GM19025 (cell line): ENCODE data around the gene RECK.
"Not testable (repeated sequence)": the region's sequence is repeated elsewhere in the genome, so short reads cannot be mapped to it uniquely, and the experiment has no call there.

ENCODE experiments used
- ATAC-seq: cut with Tn5 transposase; IDR thresholded peaks from one replicate; pipeline ENCODE4 v1.9.1; 2021; ENCODE audit warnings: mild to moderate bottlenecking, low read depth, moderate library complexity; ENCODE audit not compliant: unreplicated experiment

RECK gene, protein sequence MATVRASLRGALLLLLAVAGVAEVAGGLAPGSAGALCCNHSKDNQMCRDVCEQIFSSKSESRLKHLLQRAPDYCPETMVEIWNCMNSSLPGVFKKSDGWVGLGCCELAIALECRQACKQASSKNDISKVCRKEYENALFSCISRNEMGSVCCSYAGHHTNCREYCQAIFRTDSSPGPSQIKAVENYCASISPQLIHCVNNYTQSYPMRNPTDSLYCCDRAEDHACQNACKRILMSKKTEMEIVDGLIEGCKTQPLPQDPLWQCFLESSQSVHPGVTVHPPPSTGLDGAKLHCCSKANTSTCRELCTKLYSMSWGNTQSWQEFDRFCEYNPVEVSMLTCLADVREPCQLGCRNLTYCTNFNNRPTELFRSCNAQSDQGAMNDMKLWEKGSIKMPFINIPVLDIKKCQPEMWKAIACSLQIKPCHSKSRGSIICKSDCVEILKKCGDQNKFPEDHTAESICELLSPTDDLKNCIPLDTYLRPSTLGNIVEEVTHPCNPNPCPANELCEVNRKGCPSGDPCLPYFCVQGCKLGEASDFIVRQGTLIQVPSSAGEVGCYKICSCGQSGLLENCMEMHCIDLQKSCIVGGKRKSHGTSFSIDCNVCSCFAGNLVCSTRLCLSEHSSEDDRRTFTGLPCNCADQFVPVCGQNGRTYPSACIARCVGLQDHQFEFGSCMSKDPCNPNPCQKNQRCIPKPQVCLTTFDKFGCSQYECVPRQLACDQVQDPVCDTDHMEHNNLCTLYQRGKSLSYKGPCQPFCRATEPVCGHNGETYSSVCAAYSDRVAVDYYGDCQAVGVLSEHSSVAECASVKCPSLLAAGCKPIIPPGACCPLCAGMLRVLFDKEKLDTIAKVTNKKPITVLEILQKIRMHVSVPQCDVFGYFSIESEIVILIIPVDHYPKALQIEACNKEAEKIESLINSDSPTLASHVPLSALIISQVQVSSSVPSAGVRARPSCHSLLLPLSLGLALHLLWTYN

DNA sequence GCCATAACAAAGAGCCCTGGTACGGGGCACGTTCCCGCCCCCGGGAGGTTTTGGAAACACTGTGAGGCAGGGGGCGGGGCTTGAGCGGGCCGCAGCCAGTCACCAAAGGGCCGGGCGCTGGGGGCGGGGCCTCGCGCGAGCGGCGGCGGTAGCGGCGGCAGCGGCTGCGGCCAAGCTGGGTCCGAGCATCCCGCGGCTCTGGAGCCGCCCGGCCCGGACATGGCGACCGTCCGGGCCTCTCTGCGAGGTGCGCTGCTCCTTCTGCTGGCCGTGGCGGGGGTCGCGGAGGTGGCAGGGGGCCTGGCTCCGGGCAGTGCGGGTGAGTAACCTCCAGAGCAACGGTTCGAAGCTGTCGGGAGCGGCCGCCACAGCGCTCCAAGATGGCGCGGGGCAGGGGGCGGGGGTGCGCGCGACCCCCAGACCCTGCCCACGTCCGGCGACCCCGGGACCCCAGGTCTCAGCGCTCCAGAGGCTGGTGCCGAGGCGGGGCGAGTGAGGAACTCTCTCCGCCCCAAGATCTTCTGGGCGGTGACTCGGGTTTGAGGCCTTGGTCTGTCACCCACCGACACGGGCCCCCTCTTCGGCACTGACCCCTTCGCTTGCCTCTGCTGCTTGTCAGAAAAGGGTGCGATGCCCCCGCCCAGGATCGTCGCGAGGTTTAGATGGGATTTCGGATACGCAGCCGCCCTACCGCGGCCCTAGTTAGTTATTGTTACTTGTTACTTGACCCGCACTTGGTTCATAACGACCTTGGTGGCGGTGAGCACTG is at the start of gene RECK:
TSS of gene RECK (plus strand) at position 134 of the 769 bp plus-strand sequence. CDS start at position 220, 86 bp downstream.
- peak; percentile 94 for ATAC-seq

DNA sequence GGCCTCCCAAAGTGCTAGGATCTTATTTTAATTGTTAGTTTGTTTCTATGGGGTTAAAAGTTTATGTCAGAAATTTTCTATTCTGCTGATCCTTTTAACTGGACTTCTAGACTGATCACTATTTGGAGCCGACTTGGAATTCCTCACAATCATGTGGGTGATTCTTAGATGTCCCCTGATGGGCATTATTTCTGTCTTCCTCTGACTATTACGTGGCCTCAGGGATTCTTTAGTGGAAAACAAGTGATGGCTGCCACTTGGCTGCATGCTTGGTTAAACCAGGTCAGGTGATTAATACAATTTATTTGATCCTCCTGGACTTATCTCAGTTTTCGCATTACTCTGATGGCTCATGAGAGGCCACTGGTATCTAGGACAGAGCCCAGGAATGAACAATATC is 46.6 kb upstream of the RECK start:
- ATAC-seq, result no peak

DNA sequence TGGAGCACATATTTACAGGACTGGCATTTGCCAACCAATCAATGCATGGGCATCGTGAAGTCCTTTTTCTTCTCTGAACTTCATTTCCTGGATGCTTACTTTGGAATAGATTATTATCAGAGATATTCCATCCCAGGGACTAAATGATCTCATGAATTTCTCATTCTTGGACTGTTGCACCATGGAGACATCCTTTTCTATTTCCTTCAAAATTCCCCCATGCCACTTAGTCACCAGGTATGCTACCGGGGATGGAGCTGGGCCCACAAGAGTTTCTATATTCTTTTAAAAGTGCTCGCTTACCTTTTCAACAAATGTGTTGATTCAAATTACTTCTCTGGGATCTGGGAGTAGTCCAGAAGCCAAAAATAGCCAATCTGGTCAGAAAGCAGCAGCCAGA is 43.6 kb upstream of the RECK start:
- ATAC-seq, result not testable (repeated sequence)

DNA sequence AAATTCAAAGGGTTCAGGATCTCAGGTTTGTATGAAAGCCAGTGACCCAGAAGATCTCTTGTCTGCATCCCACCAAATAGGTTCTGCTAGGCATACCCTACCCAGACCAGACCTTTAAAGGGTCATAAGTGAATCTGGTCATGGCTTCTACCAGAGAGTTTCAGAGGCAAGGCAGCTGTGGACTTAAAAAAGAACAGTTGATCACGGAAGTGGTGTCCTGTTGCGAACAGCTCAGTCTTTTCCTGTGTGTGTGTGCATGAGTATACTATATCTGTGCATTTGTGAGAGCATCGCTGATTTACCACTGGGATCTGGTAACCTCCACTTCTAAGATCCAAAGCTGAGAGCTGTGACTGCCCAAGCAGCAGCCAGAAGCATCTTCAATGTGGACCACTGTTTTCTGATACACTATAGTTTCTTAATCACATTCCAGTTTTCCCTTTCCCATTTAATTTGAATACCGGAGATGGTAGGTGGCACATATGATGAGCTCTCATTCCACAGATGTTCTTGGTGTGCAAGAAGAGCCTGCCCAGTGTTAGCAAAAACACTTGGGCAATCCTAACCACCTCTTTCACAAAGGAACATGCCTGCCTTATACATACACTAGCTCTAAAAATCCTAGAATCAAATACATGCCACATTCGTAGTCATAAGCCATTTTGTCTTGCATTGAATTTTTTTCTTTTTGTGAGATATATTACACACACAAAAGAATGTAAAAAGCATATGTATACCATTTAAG is 42.6 kb upstream of the RECK start:
- ATAC-seq, result no peak

DNA sequence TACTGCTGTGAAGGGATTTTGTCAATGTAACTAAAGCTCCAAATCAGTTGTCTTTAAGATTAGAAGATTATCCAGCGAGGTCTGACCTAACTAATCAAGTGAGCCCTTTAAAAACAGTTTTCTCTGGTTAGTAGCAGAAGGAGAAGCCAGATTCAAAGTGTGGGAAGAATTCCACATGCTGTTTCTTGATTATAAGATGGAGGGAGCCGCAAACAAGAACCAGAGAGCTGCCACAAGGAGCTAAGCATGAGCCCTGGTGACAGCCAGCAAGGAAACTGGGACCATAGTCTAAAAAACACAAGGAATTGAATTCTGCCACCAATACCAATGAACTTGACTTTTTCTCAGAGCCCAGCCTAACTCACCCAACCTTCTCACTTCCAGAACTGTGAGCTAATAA is 41.8 kb upstream of the RECK start:
- no peak for ATAC-seq

DNA sequence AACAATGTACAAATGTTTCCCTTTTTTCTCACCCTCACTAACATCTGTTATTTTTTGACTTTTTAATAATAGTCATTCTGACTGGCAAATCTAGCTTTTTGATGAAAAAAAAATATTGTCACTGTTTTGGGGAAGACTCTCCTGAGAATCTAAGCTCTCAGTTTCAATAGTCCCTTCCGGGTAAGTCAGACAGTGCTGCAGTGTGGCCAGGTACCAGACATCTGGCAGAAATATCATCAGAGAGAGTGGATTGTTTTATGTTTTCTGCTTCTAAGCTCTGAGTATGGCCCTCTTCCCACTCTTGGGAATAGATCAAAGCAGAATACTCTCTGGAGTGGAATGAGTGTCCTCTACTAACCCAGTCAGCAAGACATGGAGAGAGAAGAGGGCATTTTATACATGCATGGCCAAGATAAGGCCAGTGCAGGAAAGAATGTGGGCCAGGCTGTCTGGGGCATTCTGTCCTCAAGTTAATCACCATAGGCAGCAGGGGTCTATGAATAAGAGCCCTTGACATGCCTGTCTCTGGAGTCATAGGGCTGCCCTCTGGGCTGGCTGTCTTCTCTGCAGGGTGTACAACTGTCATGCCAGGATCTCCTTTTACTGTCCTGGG is 40.2 kb upstream of the RECK start:
- no peak for ATAC-seq

DNA sequence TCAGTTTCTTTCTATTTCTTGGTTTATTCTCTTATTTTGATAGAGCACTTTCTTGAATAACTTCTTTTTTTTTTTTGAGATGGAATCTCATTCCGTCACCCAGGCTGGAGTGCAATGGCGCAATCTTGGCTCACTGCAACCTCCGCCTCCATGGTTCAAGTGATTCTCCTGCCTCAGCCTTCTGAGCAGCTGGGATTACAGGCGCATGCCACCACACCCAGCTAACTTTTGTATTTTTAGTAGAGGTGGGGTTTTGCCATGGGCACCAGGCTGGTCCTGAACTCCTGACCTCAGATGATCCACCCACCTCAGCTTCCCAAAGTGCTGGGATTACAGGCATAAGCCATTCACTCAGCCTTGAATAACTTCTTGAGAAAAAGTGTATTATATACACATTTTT is 39.7 kb upstream of the RECK start:
- not testable (repeated sequence) for ATAC-seq

DNA sequence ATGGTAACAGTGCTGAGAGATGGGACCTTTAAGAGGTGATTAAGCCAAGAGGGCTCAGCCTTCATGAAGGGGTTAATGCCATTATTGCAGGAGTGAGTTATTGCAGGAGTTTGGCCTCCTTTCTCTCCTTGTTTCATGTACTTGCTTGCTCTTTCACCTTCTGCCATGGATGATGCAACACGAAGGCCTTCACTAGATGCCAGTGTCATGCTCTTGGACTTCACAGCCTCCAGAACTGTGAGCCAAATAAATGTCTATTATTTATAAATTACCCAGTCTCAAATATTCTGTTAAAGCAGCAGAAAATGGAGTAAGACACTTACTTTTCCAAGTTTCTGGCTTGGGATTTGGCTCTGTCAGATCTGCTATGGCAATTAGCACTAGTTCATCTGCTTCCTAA is 38.4 kb upstream of the RECK start:
- no peak for ATAC-seq

DNA sequence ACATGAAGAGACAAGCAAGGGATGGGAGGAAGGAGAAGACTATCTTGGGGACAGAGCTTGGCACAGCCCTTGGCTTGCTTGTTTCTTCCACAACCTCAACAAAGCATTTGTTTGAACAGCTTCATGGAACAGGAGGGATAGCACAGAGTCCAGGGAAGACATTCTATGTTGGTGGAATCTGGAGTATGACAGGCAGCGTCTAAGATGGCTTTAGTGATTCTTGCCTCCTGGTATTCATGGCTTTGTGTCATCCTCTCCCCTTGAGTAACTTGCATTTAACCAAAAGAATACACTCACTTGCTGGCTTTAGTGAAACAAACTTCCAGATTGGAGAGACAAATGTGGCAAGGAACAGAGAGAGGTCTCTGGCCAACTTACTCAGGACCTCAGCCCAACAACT is 30.8 kb upstream of the RECK start:
- ATAC-seq, result no peak

DNA sequence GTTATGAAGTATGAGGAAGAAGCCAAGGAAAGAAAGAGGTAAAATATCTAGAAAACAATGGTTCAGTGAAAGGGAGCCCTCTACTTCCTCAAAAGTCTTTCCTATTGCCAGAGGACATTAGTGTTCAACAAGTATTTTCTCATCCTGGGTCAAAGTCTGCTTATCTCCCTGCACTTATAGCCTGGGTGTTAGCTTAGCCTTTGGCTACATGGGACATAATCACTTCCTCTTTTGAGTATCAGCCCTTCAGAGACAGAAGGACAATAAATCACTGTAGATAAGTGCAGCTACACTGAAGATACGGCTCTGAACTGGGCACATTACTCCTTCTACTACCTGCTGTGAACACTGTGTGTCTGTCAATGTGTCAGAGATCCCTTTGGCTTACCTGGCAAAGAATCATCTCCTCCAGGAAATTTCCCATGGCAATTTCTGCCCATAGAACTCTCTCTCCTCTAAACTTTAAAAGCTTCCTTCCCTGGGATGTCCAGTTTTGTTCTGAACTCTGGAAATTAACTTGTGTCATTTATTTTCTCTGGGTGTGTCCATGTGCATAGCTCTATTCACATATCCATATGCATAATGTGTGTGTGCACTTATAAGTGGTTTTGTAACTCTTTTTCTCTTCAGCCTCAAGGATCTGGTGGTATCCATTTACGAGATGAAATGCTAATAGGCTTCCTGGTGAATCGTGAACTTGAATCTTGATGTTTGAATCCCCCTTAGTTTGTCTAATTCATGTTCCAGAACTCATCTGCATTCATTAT is 30.0 kb upstream of the RECK start:
- no peak for ATAC-seq

DNA sequence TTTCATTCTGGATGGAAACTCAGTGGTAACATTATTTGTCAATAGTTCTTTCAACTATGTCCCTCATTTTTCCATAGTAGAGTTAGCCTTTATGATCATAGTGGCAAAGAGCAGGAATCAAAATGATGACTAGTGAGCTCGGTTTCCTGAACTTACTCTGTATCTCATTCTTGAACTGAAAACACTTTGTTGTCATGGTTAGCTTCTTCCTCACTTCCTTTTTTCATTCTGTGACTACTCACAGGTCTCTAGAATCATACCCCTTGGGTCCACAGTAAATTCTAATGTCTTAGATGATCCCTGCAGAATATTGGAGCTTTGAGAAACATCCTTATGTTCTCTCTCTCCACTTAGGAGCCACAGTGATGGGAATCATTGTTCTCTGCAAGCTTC is 29.4 kb upstream of the RECK start:
- ATAC-seq, result no peak

DNA sequence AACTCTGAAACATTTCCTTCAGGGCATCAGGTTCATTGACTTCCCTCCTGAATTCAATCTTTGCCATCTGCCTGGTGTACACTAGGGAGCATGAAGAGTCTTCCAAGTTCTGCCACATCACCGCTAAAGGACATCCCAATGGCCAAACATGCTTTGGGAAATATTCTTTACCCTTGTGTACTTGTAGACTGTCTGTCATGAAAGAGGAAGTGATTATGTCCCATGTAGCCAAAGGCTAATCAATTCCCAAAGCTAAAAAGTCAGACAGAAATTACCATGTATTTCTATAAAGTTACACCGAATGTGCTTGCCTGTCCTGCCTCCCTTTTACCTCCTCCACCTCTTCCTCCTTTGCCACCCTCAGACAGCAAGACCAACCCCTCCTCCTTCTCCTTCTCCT is 28.9 kb upstream of the RECK start:
- no peak for ATAC-seq

DNA sequence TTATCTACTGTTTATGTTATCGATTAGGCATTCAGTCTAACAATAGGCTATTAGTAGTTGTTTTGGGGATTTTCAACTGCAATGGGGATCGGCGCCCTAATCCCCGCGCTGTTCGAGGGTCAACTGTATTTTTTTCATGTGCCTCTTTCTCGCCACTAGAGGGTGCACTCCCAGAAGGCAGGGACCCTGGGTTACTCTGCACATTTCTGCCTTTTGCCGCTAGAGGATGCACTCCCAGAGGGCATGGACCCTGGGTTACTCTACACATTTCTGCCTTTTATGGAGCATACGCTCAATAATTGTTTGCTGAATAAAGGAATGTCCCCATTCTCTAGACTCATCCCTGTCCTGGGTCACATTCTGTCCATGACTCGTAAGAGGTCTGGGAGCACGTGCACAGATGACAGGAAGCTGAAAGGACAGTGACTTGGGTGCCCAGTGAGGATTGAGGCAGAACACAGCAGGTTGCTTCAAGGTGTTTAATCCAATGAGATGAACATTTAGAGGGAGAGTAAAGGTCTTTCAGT is 27.9 kb upstream of the RECK start:
- ATAC-seq, result no peak

DNA sequence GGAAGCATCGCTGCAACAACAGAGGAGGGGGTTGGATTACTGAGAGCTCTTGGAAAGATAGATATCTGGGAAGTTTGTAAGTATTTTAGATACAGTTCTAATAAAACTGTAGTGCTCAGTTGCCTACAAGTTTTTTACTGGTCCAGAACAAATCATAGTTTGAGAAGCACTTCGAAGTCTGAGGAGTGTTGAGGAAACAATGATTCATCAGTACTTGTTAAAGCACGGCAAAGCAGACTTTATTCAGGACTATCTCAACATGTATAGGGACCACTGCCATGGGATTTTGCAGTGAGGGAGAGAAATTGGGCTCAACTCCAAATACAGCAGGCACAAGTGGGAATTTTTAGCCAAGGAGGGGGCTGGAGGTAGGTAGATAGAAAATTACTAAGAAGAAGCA is 25.3 kb upstream of the RECK start:
- no peak for ATAC-seq

DNA sequence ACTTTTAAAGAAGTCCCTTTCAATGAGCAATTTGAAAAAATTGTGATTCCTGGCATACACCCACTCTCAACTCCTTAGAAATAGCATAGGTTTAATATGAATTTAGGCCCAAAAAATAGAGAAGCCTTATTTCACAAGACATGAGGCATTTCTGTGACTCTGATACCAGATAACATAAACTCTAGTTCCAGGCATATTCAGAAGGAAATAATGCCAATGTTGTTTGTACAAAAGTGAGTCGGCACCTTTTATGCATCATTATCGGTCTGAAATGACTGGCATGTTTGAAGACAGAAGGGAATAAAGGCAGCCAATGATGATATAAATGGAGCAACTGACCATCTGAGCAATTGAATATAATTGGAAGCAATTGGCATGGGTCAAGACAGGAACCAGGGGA is 19.4 kb upstream of the RECK start:
- no peak for ATAC-seq

DNA sequence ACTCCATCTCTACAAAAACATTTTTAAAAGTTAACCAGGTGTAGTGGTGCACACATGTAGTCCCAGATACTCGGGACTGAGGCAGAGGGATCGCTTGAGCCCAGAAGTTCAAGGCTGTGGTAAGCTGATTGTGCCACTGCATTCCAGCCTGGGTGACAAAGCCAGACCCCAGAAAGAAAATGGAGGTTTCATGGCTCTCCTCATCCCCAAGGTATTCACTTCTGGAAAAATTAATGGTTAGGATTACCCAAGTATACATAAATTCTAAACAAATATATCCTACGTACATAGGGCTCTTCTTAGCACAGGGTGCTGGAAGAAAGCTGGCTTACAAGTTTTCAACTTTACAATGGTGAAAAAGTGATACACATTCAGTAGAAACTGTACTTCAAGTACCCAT is 18.6 kb upstream of the RECK start:
- ATAC-seq, result no peak

DNA sequence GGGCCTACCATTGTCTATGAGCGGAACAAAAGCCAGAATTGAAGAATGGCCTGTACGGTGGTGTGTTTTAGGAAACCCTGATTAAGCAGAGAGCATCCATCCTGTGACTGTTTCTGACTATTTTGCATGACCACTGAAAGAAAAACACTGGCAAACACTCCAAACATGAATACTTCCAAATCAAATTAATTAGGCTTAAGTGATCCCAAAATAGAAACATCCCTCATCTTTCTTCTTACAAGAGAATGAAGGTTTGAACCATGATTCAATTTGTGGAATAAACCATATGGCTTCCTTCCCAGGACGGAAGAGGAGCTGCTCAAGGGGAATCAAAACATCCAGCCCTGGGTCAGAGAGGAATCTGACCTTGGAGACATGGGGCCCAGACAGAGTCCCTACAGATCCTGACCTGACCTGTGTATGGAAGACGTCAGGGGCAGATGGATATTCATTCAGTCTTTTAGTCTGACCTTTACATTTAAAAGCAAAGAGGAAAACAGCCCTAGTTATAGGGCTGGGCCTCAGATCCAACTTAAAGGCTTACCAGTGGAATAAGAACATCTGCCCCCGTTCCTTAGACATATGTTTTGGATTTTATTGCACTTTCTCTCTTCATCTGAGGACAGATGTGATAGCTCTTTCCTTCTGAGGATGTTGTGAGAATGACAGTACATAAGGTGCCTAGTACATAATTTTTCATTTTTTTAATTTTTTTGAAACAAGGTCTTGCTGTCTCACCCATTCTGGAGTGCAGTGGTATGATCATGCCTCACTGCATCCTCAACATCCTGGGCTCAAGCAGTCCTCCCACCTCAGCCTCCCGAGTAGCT is 17.6 kb upstream of the RECK start:
- ATAC-seq, result no peak

DNA sequence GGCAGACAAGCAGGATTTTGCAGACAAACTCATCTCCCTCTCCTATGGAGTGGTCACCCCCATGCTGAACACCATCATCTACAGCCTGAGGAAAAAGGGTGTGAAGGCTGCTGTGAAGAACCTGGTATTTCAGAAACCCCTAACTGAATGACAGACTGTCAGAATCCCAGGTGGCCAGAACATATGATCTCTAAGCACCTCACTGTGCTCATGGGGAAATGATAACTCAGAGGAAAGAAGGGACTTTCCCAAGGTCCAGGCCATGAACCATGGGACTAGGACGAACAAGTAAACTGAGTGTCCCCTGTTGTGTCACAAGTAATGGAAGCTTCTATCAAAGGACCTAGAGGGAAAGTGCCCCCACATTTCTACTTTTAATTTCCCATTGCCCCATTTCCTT is 14.7 kb upstream of the RECK start:
- no peak for ATAC-seq
